Fibroblast of skin of scalp (primary cell): Measurements from ENCODE around the gene UMAD1.

Source experiments
- DNase-seq: peaks from one replicate; pipeline ENCODE4 v3.0.0-alpha.2; 2013

UMAD1 gene

GRCh38 chr7:7843972-7844371, 203.4 kb downstream of the UMAD1 start:
- DNase-seq, result no peak

DNA sequence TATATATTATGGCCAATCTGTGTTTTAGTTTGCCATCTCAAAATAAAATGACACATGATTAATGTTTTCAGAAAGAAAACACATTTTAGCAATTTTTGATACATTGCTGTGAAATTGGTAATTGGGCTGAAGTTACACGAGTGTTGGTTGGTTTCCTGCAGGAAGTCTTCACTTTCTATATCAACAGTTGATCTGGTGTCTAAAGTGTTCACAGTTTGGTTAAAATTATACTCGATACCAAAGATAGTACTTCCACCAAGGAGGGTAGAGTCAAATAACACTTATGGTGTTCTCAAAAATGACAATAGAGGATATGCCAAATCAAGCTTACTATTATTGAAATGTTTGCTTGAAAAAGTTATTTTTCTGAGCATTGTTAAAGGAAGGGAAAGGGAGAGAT, 207.7 kb downstream of the UMAD1 start:
- no peak for DNase-seq

DNA sequence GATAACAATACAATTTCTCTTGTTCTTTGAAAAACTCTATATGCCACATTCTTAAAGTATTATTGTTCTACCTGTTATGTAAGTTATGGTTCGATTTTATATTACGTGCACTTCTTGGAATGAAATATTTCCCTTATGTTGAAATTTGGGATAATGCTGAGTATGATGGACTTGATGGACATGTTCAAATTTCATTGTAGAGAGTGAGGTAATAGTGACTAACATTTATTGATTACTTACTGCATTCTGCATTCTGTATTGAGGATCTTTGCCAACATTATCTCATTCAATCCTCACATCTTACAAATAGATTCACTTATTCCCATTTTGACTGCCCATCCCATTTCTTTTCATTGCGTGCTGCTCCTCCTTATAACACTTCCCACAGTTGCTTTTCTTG, 208.3 kb downstream of the UMAD1 start:
- DNase-seq, result no peak

GRCh38 chr7:7850150-7850549, 209.6 kb downstream of the UMAD1 start:
- no peak for DNase-seq

GRCh38 chr7:7851381-7851780, 210.8 kb downstream of the UMAD1 start:
- DNase-seq, result no peak

- DNase-seq, result no peak
Measured at GRCh38 chr7:7851991-7852390, 211.4 kb downstream of the UMAD1 start.

DNA sequence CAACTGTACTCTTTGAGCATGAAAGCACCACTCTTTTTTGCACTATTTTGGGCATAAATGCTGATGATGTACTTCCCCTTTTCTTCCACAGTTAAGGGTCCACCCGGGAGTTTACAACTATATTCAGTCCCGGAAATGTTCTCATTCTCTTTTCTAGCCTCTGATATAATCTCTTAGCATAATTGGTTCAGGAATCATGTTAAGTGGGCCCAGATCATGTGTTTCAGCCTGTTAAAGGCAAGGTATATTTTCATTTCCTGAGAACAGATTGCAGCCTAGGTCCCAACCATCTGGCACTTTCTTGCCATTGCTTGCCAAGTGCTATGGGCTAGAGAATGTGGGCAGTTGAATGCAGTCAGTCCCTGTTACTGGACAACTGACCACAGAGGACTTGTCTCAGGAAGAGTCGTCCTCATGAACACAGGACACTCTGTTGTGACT, 216.6 kb downstream of the UMAD1 start:
- no peak for DNase-seq

DNA sequence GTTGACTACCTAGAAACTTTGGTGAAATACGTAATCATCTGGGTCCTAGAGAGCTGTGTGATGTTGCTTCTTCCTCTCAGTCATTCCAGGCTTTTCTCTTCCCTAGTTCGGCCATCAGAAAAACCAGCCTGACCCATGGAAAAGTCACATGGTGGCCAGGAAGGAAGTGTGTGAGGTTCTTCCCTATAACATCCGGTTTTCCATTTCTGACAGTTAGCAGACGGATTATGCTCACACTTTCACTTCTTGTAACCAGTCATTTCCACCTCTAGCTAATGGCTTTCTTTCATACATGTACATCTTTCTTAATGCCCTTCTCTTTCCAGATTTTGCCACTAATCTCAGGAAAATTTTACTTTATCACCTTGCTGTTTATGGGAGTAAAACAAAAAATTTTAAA, 218.0 kb downstream of the UMAD1 start:
- DNase-seq, result no peak

DNA sequence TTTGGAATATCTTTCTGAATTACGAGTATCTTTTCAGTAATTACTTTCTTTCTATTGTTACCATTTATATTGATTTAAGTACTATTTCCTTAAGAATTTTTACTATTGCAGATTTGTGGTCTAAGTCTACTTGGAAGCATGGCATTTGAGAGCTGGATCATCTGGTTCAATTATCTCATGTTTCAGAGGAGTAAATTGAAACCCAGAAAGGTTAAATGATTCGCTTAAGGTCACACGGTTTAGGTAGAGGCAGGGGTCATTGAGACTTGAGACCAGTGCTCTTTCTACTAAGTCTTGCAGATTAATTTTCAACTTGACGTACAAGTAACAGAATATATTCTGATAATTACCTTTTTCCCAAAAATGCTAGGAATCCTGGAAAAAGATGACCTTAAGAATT, 218.9 kb downstream of the UMAD1 start:
- DNase-seq, result no peak

- no peak for DNase-seq
Measured at GRCh38 chr7:7861211-7861633, 220.7 kb downstream of the UMAD1 start.

DNA sequence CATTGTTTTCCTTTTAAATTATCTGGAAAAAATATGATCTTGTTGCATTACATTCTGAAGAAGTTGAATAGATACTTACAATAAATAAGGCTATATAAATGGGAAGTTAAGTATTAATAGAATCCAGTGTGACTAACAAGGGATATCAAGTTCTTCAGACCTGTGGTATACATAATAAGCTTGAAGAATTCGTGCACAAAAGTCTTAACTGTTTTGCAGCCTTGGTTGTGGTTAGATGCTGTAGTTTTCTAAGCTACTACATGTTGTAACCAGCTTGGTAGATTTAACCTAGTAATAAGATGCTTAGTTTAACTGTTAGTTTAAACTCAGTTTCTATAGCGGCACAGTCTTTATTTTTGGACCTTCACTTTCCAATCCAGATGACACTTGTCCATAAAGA, 221.8 kb downstream of the UMAD1 start:
- DNase-seq, result no peak

- DNase-seq, result no peak
Measured at GRCh38 chr7:7867846-7868571, 227.5 kb downstream of the UMAD1 start.

GRCh38 chr7:7868572-7868899, 228.0 kb downstream of the UMAD1 start:
- no peak for DNase-seq

DNA sequence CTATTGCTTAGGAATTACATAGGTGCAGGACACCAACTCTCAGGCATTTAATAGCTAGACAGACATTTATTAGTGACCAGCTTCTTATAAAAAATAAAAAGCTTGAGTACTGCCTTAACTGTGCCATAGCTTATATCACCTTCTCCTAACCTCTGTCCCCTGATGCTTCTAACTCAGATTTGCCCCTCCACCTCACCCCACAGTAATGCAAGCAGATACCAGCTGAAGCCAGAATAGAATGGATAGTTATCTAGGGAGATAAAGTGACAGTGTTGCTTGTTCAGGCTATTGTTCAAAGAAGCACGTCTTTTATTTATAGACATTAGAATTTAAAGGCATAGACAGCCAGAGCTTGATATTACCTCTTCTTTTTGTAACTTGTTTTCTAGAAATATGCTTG, 228.5 kb downstream of the UMAD1 start:
- DNase-seq, result no peak

GRCh38 chr7:7869651-7870050, 229.1 kb downstream of the UMAD1 start:
- DNase-seq, result no peak

- DNase-seq, result no peak
Measured at GRCh38 chr7:7870555-7870954, 230.0 kb downstream of the UMAD1 start.

GRCh38 chr7:7876419-7876818, 235.9 kb downstream of the UMAD1 start:
- no peak for DNase-seq

GRCh38 chr7:7881581-7881980, 241.0 kb downstream of the UMAD1 start:
- no peak for DNase-seq

GRCh38 chr7:7882888-7883287, 242.3 kb downstream of the UMAD1 start:
- DNase-seq, result no peak

GRCh38 chr7:7883394-7883793, 242.8 kb downstream of the UMAD1 start:
- DNase-seq, result no peak

DNA sequence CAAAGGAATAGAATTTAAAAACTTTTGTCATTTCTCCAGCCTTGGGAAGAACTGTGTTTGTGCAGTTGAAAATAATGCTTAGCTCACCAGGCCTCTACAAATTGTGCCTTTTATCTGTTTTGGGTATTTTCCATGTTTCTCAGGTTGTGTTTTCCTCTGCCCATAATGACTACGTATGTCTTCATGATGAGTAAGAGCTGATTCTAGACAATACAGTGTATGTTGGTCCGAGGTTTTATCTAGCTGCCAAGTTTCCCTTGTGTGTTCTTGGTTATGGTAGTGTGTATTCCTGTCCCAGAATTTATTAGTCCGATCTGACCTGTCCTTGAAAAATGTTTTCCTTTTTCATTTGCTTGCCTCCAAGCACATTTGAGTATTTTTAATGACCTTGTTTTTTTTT, 244.3 kb downstream of the UMAD1 start:
- DNase-seq, result no peak

GRCh38 chr7:7889791-7890568, 249.4 kb downstream of the UMAD1 start:
- DNase-seq, result no peak

DNA sequence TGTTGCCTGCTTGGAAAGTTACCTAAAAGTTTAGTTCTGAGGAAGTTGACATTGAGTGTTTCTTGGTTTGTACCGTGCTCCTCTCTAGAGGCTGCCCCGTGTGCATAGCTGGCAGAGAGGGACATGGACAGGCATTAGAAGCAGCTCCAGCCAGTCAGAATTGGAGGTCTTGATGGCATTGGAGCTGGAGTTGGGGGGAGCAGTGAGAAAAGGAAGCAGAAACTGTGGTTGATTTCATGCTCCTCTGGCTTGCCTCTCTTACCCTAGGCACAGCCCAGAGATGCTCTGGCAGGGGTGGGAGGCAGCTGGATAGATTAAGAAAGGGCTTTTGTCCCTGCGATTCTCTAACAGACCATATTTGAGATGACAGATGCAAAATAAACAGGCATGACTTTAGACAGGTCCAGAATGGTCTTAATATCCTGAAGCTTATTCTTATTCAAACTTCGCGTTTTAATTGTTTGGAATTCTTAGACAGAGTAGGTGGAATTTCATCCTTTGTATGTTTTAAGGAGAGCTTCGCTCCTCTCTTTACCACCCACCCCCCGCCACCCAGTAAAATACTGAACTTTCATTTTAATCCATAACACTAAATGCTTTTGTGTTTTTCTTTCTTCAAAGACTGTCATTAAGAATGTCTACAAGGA, 254.6 kb downstream of the UMAD1 start:
- DNase-seq, result no peak

GRCh38 chr7:7895754-7896153, 255.2 kb downstream of the UMAD1 start:
- no peak for DNase-seq
